GM23338 (cell line): Measurements from ENCODE around the gene DCBLD1. TPM values are rescaled to one million over a fixed set of nuclear protein-coding genes. Genes with fewer than 3 reads are reported as not detected.

Source experiments
- ATAC-seq: fragments of 200-7000 bp; cut with Tn5 transposase; 3 replicates; pipeline ENCODE4 v1.9.1; 2020
- DNase-seq: peaks from one replicate; pipeline ENCODE4 v3.0.0-alpha.2; 2015; ENCODE audit warnings: low spot score
- H2AFZ ChIP-seq: fragments of 200-600 bp; sonication (generic); 2 replicates; pipeline ENCODE4 v1.8.0; 2016; ENCODE audit warnings: antibody characterized with exemption, mild to moderate bottlenecking, moderate library complexity
- H3F3A ChIP-seq: fragments of 200-600 bp; sonication (generic); replicated peaks from 2 replicates; pipeline ENCODE4 v1.8.0; 2017; ENCODE audit warnings: antibody characterized with exemption, mixed run types, low read depth
- H3K27ac ChIP-seq: fragments of 200-600 bp; sonication (generic); 2 replicates; pipeline ENCODE4 v1.6.1; 2016; ENCODE audit warnings: low read depth
- H3K27me3 ChIP-seq: fragments of 200-600 bp; sonication (generic); 2 replicates; pipeline ENCODE4 v1.8.0; 2016; ENCODE audit warnings: mild to moderate bottlenecking, mixed run types, moderate library complexity; ENCODE audit not compliant: insufficient read depth
- H3K36me3 ChIP-seq: fragments of 200-600 bp; sonication (generic); 2 replicates; pipeline ENCODE4 v1.8.0; 2016; ENCODE audit warnings: mild to moderate bottlenecking; ENCODE audit not compliant: insufficient read depth
- H3K4me1 ChIP-seq: fragments of 200-600 bp; sonication (generic); 2 replicates; pipeline ENCODE4 v1.8.0; 2016; ENCODE audit warnings: mild to moderate bottlenecking, moderate library complexity; ENCODE audit not compliant: insufficient read depth
- H3K4me2 ChIP-seq: fragments of 200-600 bp; sonication (generic); 2 replicates; pipeline ENCODE4 v1.7.1; 2017; ENCODE audit warnings: mixed run types
- H3K4me3 ChIP-seq: fragments of 200-600 bp; sonication (generic); 2 replicates; pipeline ENCODE4 v1.6.1; 2016; ENCODE audit warnings: mixed run types
- H3K79me2 ChIP-seq: fragments of 200-600 bp; sonication (generic); replicated peaks from 2 replicates; pipeline ENCODE4 v1.8.0; 2017; ENCODE audit warnings: mild to moderate bottlenecking; ENCODE audit not compliant: insufficient read depth
- H3K9me2 ChIP-seq: fragments of 200-600 bp; sonication (generic); 2 replicates; pipeline ENCODE4 v1.8.0; 2017; ENCODE audit not compliant: insufficient read depth
- H4K20me1 ChIP-seq: fragments of 200-600 bp; sonication (generic); replicated peaks from 2 replicates; pipeline ENCODE4 v1.8.0; 2017; ENCODE audit warnings: mild to moderate bottlenecking; ENCODE audit not compliant: insufficient read depth
- H3K27ac Mint-ChIP-seq: 2 replicates; pipeline ENCODE4 v1.8.0; 2020; ENCODE audit warnings: inconsistent platforms, mild to moderate bottlenecking, moderate library complexity, mixed read lengths
- H3K27me3 Mint-ChIP-seq: 3 replicates; pipeline ENCODE4 v1.8.0; 2022; ENCODE audit warnings: low read depth, mild to moderate bottlenecking, moderate library complexity, mixed read lengths, inconsistent platforms; ENCODE audit not compliant: insufficient read depth, poor library complexity
- H3K36me3 Mint-ChIP-seq: 3 replicates; pipeline ENCODE4 v1.8.0; 2021; ENCODE audit warnings: low read depth, mild to moderate bottlenecking, inconsistent platforms, moderate library complexity, mixed read lengths
- H3K4me1 Mint-ChIP-seq: 3 replicates; pipeline ENCODE4 v1.8.0; 2020; ENCODE audit warnings: mild to moderate bottlenecking, inconsistent platforms, mixed read lengths
- H3K4me3 Mint-ChIP-seq: 3 replicates; pipeline ENCODE4 v1.8.0; 2021; ENCODE audit warnings: moderate library complexity, mild to moderate bottlenecking, inconsistent platforms, mixed read lengths
- H3K9me3 Mint-ChIP-seq: 3 replicates; pipeline ENCODE4 v1.8.0; 2020; ENCODE audit warnings: moderate library complexity, mild to moderate bottlenecking, inconsistent platforms, mixed read lengths
- CREB1 ChIP-seq: fragments of 250-450 bp; sonication (Bioruptor Pico); IDR thresholded peaks from 2 replicates; pipeline ENCODE4 v1.5.0; 2020; ENCODE audit warnings: low read depth, mild to moderate bottlenecking, moderate library complexity
- ETS1 ChIP-seq: IDR thresholded peaks from 2 replicates; pipeline ENCODE4 v1.6.1; 2016; ENCODE audit warnings: antibody characterized with exemption
- EZH2 ChIP-seq: fragments of 200-600 bp; sonication (generic); IDR thresholded peaks from one replicate; pipeline ENCODE4 v1.8.0; 2017; ENCODE audit warnings: antibody characterized with exemption, mild to moderate bottlenecking, low read depth; ENCODE audit not compliant: unreplicated experiment
- JUNB ChIP-seq: IDR thresholded peaks from one replicate; pipeline ENCODE4 v1.6.1; 2016; ENCODE audit warnings: antibody characterized with exemption; ENCODE audit not compliant: unreplicated experiment
- NANOG ChIP-seq: IDR thresholded peaks from 2 replicates; pipeline ENCODE4 v1.6.1; 2016; ENCODE audit warnings: antibody characterized with exemption, borderline replicate concordance
- POLR2AphosphoS5 ChIP-seq: IDR thresholded peaks from 2 replicates; pipeline ENCODE4 v1.6.1; 2016; ENCODE audit warnings: antibody characterized with exemption, low read depth
- ZNF114 ChIP-seq: fragments of 250-450 bp; sonication (Bioruptor Pico); IDR thresholded peaks from 2 replicates; pipeline ENCODE4 v1.5.0; 2020; ENCODE audit warnings: mild to moderate bottlenecking, moderate library complexity
- ZNF331 ChIP-seq: fragments of 250-450 bp; sonication (Bioruptor Pico); IDR thresholded peaks from 2 replicates; pipeline ENCODE4 v1.5.0; 2020; ENCODE audit warnings: low read depth, mild to moderate bottlenecking, moderate library complexity
- polyA plus RNA-seq: library from polyadenylated mRNA; unstranded; fragments of >200 nt; fragmentation: Nextera tagmentation; extraction: Ambion mirVana; gene quantifications from 2 replicates; pipeline ENCODE4 v1.2.1, GENCODE V29; 2016
- total RNA-seq: library from RNA; depleted of rRNA; stranded (reverse); fragments of >200 nt; shearing (Covaris generic); gene quantifications from 2 replicates; pipeline ENCODE4 v1.2.3, GENCODE V29; 2014
- TF ChIP-seq, protein P1 (sequence below), 2 experiments: fragments of 200-600 bp in 1 of 2; sonication (generic) in 1 of 2; conservative IDR thresholded peaks; 2 replicates each; pipeline versions ENCODE4 v1.5.1 to v1.6.1; 2016 to 2017; ENCODE audit warnings: antibody characterized with exemption in 2 of 2, low read depth in 2 of 2, mild to moderate bottlenecking in 2 of 2, moderate library complexity in 1 of 2
- TF ChIP-seq, protein P2 (sequence below): IDR thresholded peaks from one replicate; pipeline ENCODE4 v1.6.1; 2018; ENCODE audit warnings: antibody characterized with exemption; ENCODE audit not compliant: unreplicated experiment

The DCBLD1 gene
- total and polyA plus RNA-seq, 2 experiments from 2014 or later, result 4.2 to 7.6 TPM

GRCh38 chr6:117504478-117505144, 22.1 kb downstream of the DCBLD1 start:
- H3F3A ChIP-seq, result no peaks in the 10 kb centered on the region
- ATAC-seq (no peak), DNase-seq (no peak)
- no peak overlapping the region for H3K27ac Mint-ChIP-seq
- H2AFZ ChIP-seq, result no peak overlapping the region
- H3K9me3 Mint-ChIP-seq, result no peaks in the 10 kb centered on the region
- H3K36me3 Mint-ChIP-seq, result no peaks in the 10 kb centered on the region
- H3K27ac ChIP-seq, result no peak overlapping the region
- H3K4me1 ChIP-seq, result no peaks in the 10 kb centered on the region
- H3K36me3 ChIP-seq, result no peaks in the 10 kb centered on the region
- no peaks in the 10 kb centered on the region for H3K27me3 Mint-ChIP-seq
- H3K9me2 ChIP-seq, result no peaks in the 10 kb centered on the region
- no peak overlapping the region for H3K4me2 ChIP-seq
- TF ChIP-seq, protein P1, sequence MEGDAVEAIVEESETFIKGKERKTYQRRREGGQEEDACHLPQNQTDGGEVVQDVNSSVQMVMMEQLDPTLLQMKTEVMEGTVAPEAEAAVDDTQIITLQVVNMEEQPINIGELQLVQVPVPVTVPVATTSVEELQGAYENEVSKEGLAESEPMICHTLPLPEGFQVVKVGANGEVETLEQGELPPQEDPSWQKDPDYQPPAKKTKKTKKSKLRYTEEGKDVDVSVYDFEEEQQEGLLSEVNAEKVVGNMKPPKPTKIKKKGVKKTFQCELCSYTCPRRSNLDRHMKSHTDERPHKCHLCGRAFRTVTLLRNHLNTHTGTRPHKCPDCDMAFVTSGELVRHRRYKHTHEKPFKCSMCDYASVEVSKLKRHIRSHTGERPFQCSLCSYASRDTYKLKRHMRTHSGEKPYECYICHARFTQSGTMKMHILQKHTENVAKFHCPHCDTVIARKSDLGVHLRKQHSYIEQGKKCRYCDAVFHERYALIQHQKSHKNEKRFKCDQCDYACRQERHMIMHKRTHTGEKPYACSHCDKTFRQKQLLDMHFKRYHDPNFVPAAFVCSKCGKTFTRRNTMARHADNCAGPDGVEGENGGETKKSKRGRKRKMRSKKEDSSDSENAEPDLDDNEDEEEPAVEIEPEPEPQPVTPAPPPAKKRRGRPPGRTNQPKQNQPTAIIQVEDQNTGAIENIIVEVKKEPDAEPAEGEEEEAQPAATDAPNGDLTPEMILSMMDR (conservative IDR thresholded peaks at IDR 0.05; ENCODE audit: low read depth in 2 of 2), result no peak
- TF ChIP-seq CREB1 (CRISPR knock-in tag) (no peak), JUNB (no peak), POLR2AphosphoS5 (no peak), ZNF331 (CRISPR knock-in tag) (no peak), ETS1 (no peak), ZNF114 (CRISPR knock-in tag) (no peak), NANOG (no peak)
- TF ChIP-seq, protein P2, sequence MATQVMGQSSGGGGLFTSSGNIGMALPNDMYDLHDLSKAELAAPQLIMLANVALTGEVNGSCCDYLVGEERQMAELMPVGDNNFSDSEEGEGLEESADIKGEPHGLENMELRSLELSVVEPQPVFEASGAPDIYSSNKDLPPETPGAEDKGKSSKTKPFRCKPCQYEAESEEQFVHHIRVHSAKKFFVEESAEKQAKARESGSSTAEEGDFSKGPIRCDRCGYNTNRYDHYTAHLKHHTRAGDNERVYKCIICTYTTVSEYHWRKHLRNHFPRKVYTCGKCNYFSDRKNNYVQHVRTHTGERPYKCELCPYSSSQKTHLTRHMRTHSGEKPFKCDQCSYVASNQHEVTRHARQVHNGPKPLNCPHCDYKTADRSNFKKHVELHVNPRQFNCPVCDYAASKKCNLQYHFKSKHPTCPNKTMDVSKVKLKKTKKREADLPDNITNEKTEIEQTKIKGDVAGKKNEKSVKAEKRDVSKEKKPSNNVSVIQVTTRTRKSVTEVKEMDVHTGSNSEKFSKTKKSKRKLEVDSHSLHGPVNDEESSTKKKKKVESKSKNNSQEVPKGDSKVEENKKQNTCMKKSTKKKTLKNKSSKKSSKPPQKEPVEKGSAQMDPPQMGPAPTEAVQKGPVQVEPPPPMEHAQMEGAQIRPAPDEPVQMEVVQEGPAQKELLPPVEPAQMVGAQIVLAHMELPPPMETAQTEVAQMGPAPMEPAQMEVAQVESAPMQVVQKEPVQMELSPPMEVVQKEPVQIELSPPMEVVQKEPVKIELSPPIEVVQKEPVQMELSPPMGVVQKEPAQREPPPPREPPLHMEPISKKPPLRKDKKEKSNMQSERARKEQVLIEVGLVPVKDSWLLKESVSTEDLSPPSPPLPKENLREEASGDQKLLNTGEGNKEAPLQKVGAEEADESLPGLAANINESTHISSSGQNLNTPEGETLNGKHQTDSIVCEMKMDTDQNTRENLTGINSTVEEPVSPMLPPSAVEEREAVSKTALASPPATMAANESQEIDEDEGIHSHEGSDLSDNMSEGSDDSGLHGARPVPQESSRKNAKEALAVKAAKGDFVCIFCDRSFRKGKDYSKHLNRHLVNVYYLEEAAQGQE, result no peak
- no peaks in the 10 kb centered on the region for H3K79me2 ChIP-seq
- no peak overlapping the region for H3K4me3 Mint-ChIP-seq
- H3K4me3 ChIP-seq, result no peak overlapping the region
- H3K27me3 ChIP-seq, result no peaks in the 10 kb centered on the region
- H3K4me1 Mint-ChIP-seq, result no peaks in the 10 kb centered on the region
- H4K20me1 ChIP-seq, result peaks cover 2% of the 10 kb centered on the region; the same call in 1 of the 2 replicates

DNA sequence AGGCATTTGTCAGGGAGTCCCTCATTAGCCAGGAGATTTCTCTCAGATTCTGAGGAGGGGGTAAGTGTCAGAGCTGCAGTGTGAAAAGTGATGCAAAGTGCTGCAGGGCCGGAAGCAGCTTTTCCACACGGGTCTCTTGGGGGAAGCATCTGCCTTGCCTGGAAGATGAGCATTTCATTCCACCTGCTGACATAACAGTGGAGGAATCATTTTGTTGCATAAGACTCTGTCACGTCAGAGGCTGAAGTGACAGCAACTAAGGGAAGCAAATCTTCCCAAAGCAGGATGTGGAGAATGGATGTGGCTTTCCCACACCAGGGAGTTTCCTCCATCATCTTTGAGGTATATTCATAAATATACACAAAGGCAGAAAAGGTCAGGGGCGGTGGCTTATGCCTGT, 22.8 kb downstream of the DCBLD1 start:
- Histone ChIP-seq H3F3A (no peaks in the 10 kb centered on the region), H2AFZ (no peak overlapping the region), H3K27me3 (no peaks in the 10 kb centered on the region), H4K20me1 (peaks cover 2% of the 10 kb centered on the region; the same call in 1 of the 2 replicates), H3K4me3 (no peak overlapping the region), H3K4me2 (no peak overlapping the region), H3K4me1 (no peaks in the 10 kb centered on the region), H3K79me2 (no peaks in the 10 kb centered on the region), H3K9me2 (no peaks in the 10 kb centered on the region), H3K27ac (no peak overlapping the region), H3K36me3 (no peaks in the 10 kb centered on the region)
- Mint-ChIP-seq H3K27me3 (no peaks in the 10 kb centered on the region), H3K36me3 (no peaks in the 10 kb centered on the region), H3K27ac (no peak overlapping the region), H3K9me3 (no peaks in the 10 kb centered on the region), H3K4me3 (no peak overlapping the region), H3K4me1 (no peaks in the 10 kb centered on the region)
- ATAC-seq (no peak), DNase-seq (no peak)
- TF ChIP-seq ZNF114 (CRISPR knock-in tag) (no peak), ETS1 (no peak), EZH2 (no peak), NANOG (no peak)
- TF ChIP-seq, protein P1 (conservative IDR thresholded peaks at IDR 0.05; ENCODE audit: low read depth in 2 of 2), result no peak
